Astrocyte (in vitro differentiated cells and primary cell): Measurements from ENCODE around the gene IDI1.

Source experiments
- EZH2 ChIP-seq: IDR thresholded peaks from 2 replicates; pipeline ENCODE4 v1.6.1; 2012; ENCODE audit warnings: mild to moderate bottlenecking, low read length, inconsistent platforms; ENCODE audit not compliant: insufficient read depth
- TF ChIP-seq, protein P1 (sequence below): IDR thresholded peaks from 2 replicates; pipeline ENCODE4 v1.5.1; 2011; ENCODE audit warnings: low read depth, mild to moderate bottlenecking, inconsistent platforms, low read length, moderate library complexity; ENCODE audit not compliant: insufficient read depth

DNA sequence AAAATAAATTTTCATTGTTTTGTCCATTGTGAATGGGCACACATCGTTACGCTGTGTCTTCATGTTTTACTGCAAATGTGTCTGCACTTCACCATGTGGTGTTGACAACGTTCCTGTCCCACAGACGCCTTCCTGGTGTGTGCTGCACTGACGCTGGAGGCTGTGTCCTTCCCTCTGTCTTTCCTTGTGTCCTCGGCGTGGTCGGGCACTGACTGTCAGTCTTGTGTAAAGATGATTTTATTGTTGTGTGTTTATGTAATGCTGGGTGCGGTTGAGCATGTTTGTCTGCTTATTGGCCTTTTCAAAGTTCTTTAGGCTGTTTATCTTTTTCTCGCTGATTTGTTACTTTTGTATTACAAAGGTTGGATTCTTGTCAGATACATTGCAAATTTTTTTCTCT, 41.3 kb downstream of the IDI1 start:
- TF ChIP-seq EZH2, result no peak
- TF ChIP-seq, protein P1, sequence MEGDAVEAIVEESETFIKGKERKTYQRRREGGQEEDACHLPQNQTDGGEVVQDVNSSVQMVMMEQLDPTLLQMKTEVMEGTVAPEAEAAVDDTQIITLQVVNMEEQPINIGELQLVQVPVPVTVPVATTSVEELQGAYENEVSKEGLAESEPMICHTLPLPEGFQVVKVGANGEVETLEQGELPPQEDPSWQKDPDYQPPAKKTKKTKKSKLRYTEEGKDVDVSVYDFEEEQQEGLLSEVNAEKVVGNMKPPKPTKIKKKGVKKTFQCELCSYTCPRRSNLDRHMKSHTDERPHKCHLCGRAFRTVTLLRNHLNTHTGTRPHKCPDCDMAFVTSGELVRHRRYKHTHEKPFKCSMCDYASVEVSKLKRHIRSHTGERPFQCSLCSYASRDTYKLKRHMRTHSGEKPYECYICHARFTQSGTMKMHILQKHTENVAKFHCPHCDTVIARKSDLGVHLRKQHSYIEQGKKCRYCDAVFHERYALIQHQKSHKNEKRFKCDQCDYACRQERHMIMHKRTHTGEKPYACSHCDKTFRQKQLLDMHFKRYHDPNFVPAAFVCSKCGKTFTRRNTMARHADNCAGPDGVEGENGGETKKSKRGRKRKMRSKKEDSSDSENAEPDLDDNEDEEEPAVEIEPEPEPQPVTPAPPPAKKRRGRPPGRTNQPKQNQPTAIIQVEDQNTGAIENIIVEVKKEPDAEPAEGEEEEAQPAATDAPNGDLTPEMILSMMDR, result no peak
